Fibroblast of skin of left biceps (primary cell): ENCODE data around the gene CCDC68.

Source experiments
- DNase-seq, 2 experiments: peaks; one replicate each; pipeline ENCODE4 v3.0.0-alpha.2; 2013; ENCODE audit warnings: low read depth in 2 of 2

CCDC68 gene

DNA sequence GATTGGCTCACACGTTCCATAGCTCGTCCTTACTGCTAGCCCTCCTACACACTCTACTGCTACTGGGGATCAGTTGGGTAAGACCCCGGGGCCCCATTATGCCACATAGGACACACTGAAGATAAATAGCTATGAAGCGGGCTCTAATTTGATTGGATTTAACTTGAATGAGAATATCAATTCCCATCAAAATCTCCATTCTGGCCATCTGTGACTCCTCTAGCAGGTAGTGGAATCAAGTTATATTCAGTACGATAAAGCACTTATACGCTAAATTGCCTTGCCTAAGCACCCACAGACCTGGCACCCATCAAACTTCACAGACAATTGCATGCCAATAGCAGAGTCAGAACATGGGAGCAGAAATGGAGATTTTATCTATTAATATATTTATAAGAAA, 39.8 kb downstream of the CCDC68 start:
- no peak for DNase-seq

DNA sequence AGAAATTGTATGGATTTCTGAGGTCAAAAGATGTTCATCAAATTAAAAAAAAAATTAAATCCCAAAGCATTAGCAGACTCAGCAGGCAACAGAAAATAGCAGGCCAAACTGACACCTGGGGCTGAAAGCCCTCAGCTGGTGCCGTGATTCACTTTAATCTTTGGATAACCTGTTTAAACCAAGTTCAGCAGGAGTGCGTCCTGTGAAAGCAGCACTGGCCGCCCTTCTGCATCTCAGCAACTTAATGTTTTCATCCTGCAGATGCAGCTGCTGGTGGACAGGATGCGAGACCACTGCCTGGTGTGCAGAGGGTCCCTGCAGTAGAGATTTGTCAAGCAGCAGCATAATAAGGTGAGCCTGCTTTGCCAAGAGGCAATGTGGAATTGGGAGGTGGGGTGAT, 41.2 kb downstream of the CCDC68 start:
- DNase-seq = no peak

DNA sequence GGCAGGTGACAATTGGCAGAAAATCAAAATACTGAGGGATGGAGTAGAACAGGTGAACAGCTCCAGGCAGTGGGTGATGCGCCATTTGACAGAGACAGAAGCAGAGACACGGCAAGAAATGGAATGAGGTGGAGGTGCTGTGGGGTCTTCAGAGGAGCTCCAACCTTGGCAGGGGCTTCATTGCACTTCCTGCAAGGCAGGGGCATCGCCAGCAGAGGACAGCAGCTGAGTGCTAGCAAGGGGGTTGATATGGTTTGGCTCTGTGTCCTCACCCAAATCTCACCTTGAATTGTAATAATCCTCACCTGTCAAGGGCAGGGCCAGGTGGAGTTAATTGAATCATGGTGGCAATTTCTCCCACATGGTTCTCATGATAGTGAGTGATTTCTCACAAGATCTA, 42.8 kb downstream of the CCDC68 start:
- DNase-seq = no peak

DNA sequence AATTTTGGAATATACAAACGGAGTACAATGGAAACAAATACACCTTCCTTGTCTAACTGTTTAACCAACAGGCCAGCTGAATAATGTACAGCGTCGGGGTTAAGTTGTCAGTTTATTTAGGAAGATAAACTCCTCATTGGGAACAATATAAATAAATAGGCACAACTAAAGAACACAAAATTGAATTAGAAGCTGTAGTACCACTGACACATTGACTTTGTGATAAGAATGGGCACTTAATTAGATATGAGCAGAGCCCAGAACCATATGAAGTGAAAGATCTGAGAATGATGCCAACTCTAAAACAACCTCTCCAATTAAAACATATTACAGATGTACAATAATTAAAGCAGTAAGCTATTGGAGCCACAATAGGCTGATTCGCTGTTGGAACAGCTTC, 44.4 kb downstream of the CCDC68 start:
- no peak for DNase-seq

DNA sequence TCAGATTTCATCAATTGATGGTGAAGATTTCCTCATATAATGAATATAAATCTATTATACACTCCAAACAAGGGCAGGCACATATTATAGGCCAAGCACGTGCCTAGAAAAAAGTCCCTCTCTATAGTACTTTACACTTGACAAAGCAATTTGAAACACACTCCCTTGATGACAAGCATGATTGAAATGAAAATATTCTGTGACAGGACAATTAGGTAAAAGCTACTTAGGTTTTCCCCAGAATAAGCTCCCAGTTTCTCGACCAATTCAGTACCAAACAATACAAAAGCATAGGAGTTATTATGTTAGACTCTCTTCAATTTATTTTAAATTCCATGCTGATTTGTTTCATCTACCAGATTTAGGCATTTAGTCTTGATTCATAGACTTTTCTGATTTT, 47.7 kb downstream of the CCDC68 start:
- no peak for DNase-seq

DNA sequence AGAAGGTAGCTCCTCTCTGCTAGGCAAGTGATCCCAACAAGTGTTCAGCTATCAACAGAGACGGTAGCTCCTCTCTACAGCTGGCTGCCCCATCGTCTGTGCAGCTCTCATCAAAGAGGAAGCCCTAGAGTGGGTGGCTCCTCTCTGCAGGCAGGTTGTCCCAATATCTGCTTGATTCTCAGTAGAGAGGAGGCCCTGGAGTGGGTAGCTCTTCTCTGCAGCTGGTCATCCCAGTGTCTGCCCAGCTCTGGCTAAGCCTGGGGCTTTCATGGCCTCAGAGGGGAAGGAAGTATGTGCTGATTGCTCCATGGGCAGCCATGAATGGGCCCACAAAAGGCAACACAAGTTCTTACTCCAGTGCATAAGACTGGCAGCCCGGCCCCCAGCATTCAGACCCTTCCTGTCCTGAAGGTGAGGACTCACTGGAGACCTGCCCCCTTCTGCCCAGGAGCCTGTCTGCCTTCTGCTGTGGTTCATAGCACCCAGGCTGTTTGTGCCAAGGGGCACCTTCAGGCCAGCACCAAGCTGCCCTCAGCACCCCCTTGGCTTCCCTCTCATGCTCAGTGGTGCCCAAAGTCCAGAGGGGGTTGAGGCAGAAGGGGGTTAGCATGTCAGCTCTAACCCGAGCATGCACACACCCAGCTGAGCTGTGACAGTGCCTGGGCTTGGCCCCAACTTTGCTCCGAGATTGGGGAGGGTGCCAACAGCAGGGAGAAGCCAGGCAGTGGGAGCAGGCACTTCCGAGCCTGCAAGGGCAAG, 48.9 kb downstream of the CCDC68 start:
- DNase-seq = no peak

DNA sequence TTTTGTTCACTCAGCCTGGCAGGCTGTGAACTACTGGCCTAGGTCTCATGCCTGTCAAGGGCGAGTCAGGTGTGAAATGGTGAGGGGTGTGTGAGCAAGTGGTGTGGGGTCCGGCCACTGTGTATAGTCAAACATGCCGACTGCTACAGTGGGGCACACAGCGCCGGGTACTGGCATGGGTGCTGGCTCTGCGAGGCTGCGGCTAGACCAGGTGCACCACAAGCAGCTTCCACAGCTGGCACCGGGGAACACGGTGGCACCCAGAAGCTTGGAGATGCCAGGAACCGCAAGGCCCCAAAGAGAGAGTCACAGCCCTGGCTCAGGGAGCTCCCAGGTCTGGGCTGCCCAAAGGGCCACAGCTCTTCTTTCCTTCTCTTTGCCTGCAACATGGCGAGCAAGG, 49.7 kb downstream of the CCDC68 start:
- no peak for DNase-seq

DNA sequence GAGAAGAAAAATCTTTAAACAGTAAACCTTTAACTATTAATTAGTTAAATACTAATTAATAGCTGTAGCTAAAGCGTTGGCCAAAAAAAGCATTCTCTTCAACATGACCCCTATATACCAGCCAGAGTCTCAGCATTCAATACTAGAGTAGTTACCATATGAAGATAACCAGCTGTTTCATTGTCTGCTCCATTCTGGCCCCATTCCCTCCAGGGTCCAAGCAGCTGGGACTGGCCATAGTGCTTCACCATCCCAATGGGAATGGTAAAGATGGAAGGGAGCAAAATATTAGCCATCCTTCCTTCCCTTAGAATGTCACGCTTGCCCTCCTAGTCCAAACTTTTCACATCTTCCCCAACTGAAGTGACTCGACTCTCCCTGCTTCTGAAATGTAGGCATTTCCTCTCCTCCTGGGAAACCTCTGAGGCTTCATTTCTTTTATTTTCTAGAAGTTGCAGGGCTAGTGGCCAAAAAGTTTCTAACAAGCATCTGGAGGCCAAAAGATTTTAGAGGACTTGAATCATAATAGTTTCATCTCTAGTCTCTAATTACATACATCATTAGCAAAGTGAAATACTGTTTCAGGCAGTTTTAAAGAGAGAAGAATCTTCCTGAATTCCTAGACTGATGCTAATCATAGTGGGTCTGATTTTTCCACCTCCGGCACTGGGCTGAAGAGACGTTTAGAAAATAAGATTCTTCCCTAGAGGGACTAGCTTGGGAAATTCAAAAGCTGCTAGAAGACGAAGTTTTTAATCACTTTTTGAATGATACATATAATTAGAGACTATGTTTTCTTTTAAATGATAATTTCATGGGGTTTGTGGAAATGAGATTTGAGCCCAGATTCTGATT, 52.7 kb downstream of the CCDC68 start:
- peak; percentile 31 to 49 for DNase-seq

DNA sequence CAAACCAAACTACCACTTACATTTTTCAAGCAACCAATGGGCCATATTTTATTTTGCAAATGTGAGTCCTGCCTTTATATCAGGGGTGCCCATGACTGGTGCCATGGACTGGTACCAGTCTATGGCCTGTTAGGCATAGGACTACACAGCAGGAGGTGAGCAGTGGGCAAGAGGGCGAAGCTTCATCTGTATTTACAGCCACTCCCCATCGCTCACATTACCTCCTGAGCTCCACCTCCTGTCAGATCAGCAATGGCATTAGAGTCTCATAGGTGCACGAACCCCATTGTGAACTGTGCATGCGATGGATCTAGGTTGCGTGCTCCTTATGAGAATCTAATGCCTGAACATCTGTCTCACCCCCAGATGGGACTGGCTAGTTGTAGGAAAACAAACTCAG, 53.6 kb downstream of the CCDC68 start:
- DNase-seq = no peak

DNA sequence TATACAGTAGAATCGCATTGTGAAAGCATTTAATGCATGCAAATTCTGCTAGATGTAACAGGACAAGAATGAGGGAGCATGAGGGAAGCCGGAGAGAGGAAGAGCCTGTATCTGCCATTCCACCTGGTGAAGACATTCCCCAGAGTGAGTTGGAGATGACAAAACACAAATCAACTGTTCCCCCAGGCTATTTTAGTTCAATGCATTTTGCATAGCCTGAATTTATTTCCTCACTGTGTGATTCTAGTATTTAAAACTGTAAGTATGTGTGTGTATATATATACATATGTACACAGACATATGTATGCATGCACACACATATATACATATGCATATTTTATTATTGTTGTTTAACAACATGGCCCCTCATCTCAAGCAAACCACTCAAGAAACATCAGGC, 54.7 kb downstream of the CCDC68 start:
- DNase-seq = no peak

DNA sequence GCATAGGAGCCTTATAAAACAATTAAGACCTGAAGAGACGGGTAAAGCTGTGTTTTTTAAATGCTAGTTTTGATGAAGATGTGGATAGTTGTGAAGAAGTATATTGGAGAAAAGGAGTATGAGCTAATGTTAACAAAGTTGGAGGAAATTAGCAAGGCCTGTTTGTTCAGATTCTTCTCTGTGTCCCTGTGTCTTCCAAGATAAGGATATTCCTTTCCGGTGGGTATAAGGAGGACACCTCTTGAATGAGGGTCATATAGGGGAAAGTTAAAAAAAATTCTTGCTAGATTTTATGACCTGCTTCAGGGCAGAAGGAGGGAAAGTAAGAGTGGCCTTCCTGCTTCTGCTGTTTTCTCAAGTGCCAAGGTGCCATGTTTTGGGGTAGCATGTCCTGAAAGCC, 59.0 kb downstream of the CCDC68 start:
- no peak for DNase-seq

DNA sequence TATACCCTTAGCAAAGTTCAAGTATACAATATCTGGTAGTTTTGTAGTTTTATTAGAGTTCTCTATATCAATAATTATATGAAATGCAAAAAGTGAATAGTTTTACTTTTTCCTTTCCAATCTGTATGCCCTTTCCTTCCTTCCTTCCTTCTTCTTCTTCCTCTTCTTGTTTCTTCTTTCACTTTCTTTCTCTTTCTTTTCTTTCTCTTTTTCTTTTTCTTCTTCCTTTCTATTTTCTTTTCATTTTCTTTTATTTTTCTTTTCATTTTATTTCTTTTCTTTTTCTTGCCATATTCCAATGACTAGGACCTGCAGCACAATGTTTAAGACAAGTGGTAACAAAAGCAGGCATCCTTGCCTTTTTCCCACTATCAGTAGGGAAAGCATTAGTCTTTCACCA, 59.8 kb downstream of the CCDC68 start:
- DNase-seq = no peak

DNA sequence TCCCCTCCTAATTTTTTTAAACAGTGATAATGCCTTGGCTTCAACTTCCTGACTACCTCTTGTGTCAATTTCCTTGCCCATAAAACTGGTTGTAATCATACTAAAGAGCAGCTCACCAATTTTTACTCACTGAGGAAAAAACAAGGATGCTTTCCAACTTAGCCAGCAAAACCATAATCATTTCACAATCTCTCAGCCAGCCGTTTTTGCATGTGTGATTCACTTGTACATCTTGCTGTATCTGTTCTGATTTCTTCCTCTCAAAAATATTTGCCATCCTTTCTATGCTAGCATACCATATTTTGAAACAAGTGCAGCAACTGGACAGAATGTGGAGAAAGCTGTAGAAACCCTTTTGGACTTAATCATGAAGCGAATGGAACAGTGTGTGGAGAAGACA, 70.3 kb downstream of the CCDC68 start:
- peak in 1 of 2 experiments; percentile 32 for DNase-seq

DNA sequence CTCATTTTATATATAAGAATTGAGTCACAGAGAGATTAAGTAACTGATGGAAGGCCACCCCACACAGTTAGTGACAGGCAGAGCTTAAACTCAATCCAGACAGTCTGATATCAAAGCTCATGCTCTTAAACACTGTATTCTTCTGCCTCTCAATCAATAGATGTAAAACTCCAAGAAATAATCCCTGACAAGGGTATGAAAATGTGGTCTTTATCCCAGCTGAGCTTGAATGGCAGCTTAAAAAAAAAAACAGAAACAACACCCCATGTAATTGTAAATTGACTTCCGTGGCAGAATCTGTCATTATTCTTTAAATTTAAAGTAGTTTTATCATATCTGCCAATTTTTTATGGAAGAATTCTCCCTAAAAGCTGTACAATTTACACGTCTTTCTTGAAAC, 70.9 kb downstream of the CCDC68 start:
- no peak for DNase-seq

DNA sequence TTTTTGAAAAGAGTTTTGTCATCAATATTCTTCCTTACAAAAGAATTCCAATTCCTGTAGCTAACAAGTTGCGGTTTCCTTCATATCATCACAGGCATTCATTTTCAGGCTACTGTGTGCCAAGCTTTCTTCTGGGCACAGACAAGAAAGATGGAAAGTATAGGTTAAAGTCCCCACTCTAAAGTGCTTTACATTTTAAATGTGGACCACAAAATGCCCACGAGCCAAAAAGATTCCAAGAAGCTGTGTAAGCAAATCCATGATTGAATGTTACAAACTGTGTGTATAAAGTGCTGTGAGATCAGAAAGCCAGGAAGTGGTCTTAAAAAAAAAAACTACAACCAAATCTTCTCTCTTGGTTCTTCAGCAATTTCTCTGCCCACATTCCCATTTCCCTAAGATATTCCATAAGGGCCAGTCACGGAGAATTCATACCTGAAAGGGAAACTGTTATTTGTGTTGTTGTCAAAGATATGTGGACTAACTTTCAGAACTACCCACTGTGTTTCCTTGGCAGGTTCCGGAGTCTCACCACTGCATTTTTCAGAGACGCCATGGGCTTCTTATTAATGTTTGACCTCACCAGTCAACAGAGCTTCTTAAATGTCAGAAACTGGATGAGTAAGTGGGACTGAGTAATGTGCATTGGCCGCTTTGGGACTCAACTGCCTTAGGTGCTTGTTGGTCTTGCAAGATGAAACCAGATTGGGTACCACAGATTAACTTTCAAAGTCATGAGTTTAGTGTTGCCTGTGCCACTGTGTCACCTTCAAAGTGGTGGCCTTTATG, 75.3 kb downstream of the CCDC68 start:
- DNase-seq = no peak

DNA sequence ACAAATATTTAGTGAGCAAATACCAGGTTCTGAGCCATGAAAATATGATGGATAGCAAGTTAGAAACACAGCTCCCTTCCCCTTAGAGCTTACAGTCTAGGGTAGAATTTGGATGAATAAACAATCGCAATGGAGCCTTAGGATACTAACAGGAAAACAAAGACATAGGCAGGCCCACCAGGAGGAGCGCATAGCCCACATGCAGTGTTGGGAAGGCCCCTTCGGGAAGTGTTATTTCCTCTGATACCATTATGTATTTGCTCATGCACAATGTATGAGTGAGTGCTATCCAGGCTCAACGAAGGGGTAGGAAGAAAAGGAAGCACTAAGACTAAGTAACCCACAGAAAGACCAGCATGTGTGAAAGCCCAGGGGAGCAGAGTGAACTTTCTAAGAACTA, 76.9 kb downstream of the CCDC68 start:
- DNase-seq = no peak

DNA sequence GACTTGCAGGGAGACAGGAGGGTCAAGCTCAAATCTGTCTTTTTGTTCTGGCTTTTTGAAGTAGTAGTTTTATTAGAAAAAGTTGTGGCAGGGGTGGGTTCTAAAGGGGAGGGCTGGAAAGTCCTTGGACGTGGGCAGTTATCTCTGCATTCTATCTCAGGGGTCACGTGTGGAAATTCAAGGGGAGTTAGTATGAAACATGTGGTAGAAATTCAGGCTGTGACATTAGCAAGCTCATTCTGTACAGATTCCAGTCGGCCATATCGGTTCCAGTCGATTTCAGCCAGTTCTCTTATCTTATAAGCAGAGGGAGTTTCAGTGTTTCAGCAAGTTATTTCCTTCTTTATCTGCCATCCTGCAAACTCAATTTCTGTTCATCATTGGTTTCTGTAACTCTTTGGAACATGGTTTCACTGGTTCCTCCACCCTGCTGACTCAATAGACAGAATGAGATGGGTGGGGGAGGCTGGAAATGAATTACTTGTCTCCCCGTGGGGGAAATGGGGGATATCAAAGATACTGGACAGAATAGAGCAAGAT, 78.0 kb downstream of the CCDC68 start:
- no peak for DNase-seq

DNA sequence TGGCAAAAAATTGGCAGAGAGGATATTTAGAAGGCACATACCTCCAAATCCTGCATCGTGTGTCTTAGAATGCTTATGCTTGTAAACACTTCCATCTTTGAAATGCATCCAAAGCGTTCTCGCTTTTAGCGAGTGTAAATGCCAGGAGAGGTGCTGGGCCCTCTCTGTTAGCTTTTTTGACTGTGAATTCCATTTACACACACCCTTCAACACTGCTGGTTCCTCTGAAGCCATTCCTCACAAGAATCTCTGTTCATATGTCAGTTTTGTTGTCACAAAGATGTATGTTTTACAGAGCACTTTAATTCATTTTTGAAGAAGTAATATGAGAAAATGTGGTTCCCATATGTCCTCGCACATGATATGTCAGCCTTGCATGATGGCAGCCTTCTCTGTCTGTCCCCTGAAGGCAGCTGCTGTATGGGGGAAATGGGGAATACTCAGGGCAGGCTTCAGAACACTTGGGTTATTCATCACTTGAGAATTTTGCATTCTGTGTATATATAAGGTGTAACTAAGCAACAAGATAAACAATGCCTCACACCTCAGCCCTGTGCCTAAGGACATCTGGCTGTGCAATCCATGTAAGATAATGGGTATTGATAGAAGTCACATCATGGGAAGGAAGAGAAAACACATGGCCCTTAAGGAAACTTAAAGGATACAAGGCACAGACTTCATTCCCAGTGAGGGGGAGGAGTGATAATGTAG, 78.7 kb downstream of the CCDC68 start:
- peak; percentile 40 to 41 for DNase-seq

DNA sequence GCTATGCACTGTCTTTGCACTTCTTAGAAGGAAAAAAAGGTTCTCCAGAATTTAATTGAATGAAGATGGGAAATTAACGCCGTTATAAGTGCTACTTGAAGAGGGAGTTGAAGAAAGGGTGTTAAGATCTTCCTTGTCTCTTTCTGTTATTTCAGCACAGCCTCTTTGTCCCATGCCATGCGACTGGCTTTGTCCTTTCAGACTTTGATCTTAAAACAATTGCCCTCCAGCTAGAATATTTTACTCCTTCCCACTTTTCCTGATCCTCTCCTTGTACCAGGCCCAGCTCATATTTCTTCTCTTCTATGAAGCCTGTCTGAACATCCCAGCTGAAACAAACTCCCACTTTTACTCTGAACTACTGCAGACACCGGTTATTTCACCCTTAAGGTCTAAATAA, 79.6 kb downstream of the CCDC68 start:
- DNase-seq = no peak

DNA sequence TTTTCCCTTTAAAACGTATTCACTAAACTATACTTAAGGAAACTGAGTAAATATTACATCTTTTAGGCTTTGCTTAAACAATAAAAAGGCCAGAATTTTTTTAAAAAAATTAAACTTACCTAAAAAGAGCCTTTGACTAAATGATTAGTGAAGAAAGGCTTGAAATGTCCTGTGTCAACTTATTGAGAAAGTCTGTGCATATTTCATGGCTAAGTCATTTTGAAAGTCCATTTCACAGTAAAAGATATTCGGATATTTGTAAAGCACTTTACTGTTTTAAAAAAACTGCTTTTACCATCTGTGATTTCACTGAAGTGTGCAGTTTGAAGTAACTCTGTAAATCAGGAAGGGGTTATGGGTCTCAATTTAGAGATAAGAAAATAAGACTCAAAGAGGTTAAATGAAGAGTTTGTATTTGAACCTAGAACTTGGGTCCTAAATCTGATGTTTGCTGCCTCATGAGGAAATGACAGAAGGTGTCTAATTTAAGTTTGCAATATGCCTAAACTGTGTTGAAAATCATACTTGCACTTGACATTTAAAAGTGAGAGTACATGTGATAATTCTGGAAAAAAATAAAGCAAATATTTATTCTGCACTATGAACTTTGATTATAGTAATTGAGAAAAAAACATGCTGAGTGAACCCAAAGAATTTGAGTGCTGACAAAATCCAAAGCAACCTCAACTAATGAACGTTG, 80.5 kb downstream of the CCDC68 start:
- DNase-seq = no peak

DNA sequence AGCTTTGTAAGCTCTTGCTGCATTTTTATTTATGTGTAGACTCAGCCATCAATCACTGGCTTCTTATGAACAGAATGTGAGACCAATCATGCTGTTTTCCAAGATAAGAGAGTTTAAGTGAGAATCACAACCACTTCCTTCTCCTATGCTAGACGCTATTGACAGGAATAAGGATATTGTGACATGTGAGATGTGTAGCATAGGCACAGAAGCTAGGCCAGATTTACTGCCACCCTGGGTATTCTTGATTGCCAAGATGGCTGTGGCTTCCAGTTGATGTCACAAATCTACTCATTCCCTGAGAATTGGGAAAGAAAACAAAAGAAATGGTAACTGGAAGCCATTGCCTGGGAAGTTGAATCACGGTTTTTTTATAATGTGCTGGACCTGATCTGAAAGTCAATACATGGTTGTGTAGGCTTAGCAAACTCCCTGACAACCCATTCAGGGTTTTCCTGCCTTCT, 81.1 kb downstream of the CCDC68 start:
- no peak for DNase-seq
